Immature natural killer cell (primary cell): ENCODE data around the gene ANKRD53. TPM values are rescaled to one million over a fixed set of nuclear protein-coding genes. Genes with fewer than 3 reads are reported as not detected.
"Not testable (repeated sequence)": the region's sequence is repeated elsewhere in the genome, so short reads cannot be mapped to it uniquely, and the experiment has no call there.

ENCODE experiments used
- DNase-seq, 3 donors: peaks; one replicate each; pipeline ENCODE4 v3.0.0; 2022; ENCODE audit warnings: mixed read lengths in 1 of 3
- H3K27ac Mint-ChIP-seq, 6 donors: one replicate each; pipeline ENCODE4 v1.8.0; 2020; ENCODE audit warnings: mixed read lengths in 6 of 6, mild to moderate bottlenecking in 5 of 6, inconsistent platforms in 4 of 6, moderate library complexity in 3 of 6
- H3K27me3 Mint-ChIP-seq, 3 donors: one replicate each; pipeline ENCODE4 v1.8.0; 2020 to 2021; ENCODE audit warnings: low read depth in 3 of 3, mild to moderate bottlenecking in 3 of 3, mixed read lengths in 3 of 3, moderate library complexity in 3 of 3, inconsistent platforms in 1 of 3
- H3K36me3 Mint-ChIP-seq, 3 donors: one replicate each; pipeline ENCODE4 v1.8.0; 2020; ENCODE audit warnings: mixed read lengths in 3 of 3, inconsistent platforms in 2 of 3, mild to moderate bottlenecking in 2 of 3
- H3K4me1 Mint-ChIP-seq, 2 donors: one replicate each; pipeline ENCODE4 v1.8.0; 2020; ENCODE audit warnings: inconsistent platforms in 2 of 2, mild to moderate bottlenecking in 2 of 2, mixed read lengths in 2 of 2, moderate library complexity in 1 of 2
- H3K4me3 Mint-ChIP-seq, 5 donors: one replicate each; pipeline ENCODE4 v1.8.0; 2020; ENCODE audit warnings: mild to moderate bottlenecking in 5 of 5, mixed read lengths in 5 of 5, inconsistent platforms in 3 of 5, moderate library complexity in 3 of 5
- H3K9me3 Mint-ChIP-seq, 6 donors: one replicate each; pipeline ENCODE4 v1.8.0; 2020; ENCODE audit warnings: mild to moderate bottlenecking in 6 of 6, mixed read lengths in 6 of 6, inconsistent platforms in 4 of 6, moderate library complexity in 3 of 6
- polyA plus RNA-seq, 3 donors: library from polyadenylated mRNA; unstranded; fragments of 300-500 nt; fragmentation: Illumina TruSeq; gene quantifications; one replicate each; pipeline ENCODE4 v1.2.3, GENCODE V29; 2021

ANKRD53 gene
- polyA plus RNA-seq, 3 donors from 2014 or later: 0.18 to 0.51 (median 0.30) TPM

DNA sequence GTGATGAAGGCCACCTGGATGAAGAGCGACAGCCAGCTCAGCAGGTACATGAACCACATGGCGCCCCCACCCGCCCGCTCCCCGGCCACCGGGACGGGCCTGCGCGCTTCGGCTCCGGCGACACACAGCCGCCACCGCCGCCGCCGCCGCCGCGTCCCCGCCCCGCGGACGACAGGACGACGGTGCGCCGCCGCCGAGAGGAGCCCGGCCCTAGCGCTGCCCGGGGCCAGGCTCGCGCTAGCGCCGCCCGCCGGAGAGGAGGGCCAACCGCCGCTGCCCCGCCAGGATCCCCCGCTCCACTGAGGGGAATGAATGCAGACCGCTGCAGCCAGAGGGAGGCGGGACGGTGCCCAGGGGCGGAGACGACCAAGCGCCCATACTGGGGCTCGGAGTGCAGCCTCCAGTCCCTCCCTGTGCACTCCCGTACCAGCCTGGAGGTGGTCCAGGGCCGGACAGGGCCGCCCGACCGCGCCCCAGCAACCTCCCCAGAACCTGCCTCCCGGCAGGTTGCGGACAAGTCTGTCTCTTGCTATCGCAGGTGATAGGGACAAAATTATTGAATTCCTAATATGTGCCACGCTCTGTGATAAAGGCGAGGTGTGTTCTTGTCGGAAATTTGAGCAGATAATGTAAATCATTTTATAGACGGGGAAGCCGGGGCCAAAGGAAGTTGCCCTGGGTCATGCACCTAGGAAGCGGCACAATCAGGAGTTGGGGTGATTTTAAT, 16.4 kb downstream of the ANKRD53 start, which contains the start of gene TEX261:
TSS of gene TEX261 (minus strand) at position 175 of the 727 bp plus-strand sequence. CDS start at position 59, 116 bp downstream.
- Mint-ChIP-seq H3K27ac (peak within 1 kb of the TSS; percentile 94 to 99 (median 97)), H3K27me3 (peaks cover 2 to 6% (median 2%) of the 10 kb centered on the region in 3 donors), H3K4me1 (peaks cover 34 to 40% of the 10 kb centered on the region in 2 donors), H3K4me3 (peak within 1 kb of the TSS; percentile 97 to 99 (median 98)), H3K9me3 (peaks cover 0 to 2% (median 0%) of the 10 kb centered on the region in 6 donors), H3K36me3 (peaks cover 3 to 4% (median 4%) of the 10 kb centered on the region in 3 donors)
- DNase-seq: peak; percentile 91

DNA sequence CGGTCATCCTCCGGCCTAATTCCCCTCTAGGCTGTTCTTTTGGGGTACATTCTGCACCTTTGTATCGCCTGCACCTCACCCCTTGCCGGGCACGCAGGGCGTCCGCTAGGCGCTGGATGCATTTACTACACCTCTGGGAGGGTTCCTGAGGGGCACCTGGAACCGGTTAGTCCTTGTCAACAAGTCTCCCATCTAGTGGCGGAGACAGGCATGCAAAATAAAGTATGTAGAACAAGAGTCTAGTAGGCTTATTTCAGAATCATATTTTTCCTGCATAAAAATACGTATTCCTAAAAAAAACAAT, 16.9 kb downstream of the ANKRD53 start:
- Mint-ChIP-seq H3K36me3 (peaks cover 3 to 4% (median 4%) of the 10 kb centered on the region in 3 donors), H3K4me3 (peak overlapping the region; percentile 90 to 93 (median 93)), H3K27ac (peak overlapping the region; percentile 75 to 88 (median 84)), H3K27me3 (peaks cover 2 to 6% (median 6%) of the 10 kb centered on the region in 3 donors), H3K4me1 (peaks cover 33 to 42% of the 10 kb centered on the region in 2 donors), H3K9me3 (peaks cover 0 to 2% (median 0%) of the 10 kb centered on the region in 6 donors)
- DNase-seq: peak; percentile 41 to 47 (median 41)

DNA sequence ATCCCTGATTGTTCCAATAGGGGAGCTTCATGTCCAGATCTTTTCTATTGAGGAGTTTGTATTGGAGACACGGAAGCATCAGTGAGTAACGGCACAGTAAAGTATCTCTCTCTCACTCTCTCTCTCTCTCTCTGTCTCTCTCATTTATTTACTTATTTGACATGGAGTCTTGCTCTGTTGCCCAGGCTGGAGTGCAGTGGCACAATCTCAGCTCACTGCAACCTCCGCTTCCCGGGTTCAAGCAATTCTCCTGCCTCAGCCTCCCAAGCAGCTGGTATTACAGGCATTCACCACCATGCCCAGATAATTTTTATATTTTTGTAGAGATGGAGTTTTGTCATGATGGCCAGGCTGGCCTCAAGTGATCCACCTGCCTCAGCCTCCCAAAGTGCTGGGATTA, 20.5 kb downstream of the ANKRD53 start:
- not testable (repeated sequence) for H3K27me3 Mint-ChIP-seq, H3K36me3 Mint-ChIP-seq, H3K9me3 Mint-ChIP-seq, DNase-seq, H3K4me3 Mint-ChIP-seq, H3K27ac Mint-ChIP-seq
- H3K4me1 Mint-ChIP-seq: peaks cover 22 to 25% of the 10 kb centered on the region in 2 donors

DNA sequence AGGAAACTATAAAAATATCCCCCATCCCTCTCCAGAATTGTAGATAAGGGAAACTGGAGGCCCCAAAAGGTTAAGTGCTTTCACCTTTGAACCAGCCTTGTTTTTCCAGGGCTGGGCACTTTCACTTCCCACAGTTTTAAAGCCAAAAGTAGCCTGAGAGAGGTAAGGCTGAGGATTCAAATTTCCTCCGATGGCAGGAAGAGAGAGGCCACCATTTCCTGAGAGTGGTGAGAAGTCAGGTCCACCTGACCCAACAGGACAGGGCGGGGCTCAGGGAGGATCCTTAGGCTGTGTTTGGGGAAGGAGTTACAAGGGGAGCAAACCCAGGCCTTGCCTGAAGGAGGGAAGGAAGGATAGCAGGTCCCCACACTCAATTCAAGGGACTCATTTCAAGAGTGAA, 20.9 kb downstream of the ANKRD53 start:
- no peak for DNase-seq
- no peaks in the 10 kb centered on the region for H3K36me3 Mint-ChIP-seq
- H3K4me1 Mint-ChIP-seq: peaks cover 18 to 21% of the 10 kb centered on the region in 2 donors
- no peak overlapping the region for H3K27ac Mint-ChIP-seq
- H3K9me3 Mint-ChIP-seq: no peaks in the 10 kb centered on the region
- peaks cover under 1 to 5% (median 4%) of the 10 kb centered on the region in 3 donors for H3K27me3 Mint-ChIP-seq
- no peak overlapping the region for H3K4me3 Mint-ChIP-seq

DNA sequence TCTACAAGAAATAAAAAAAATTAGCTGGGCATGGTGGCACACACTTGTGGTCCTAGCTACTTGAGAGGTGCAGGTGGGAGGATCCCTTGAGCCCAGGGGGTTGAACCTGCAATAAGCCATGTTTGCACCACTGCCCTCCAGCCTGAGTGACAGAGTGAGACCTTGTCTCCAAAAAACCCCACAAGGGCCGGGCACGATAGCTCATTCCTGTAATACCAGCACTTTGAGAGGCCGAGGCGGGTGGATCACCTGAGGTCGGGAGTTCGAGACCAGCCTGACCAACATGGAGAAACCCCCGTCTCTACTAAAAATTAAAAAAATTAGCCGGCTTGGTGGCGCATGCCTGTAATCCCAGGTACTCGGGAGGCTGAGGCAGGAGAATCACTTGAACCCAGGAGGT, 21.5 kb downstream of the ANKRD53 start:
- not testable (repeated sequence) for H3K36me3 Mint-ChIP-seq, DNase-seq, H3K27me3 Mint-ChIP-seq, H3K27ac Mint-ChIP-seq, H3K9me3 Mint-ChIP-seq, H3K4me3 Mint-ChIP-seq
- H3K4me1 Mint-ChIP-seq: peaks cover 18 to 21% of the 10 kb centered on the region in 2 donors

GRCh38 chr2:71000780-71001591, 22.6 kb downstream of the ANKRD53 start:
- Mint-ChIP-seq H3K4me3 (peak overlapping the region; percentile 33 to 80 (median 70)), H3K9me3 (no peaks in the 10 kb centered on the region), H3K27ac (peak overlapping the region in 5 of 6 donors; percentile 34 to 64 (median 52)), H3K27me3 (peaks cover 2 to 6% (median 2%) of the 10 kb centered on the region in 3 donors), H3K36me3 (no peaks in the 10 kb centered on the region), H3K4me1 (peaks cover 11 to 14% of the 10 kb centered on the region in 2 donors)
- peak; percentile 74 to 78 (median 78) for DNase-seq

DNA sequence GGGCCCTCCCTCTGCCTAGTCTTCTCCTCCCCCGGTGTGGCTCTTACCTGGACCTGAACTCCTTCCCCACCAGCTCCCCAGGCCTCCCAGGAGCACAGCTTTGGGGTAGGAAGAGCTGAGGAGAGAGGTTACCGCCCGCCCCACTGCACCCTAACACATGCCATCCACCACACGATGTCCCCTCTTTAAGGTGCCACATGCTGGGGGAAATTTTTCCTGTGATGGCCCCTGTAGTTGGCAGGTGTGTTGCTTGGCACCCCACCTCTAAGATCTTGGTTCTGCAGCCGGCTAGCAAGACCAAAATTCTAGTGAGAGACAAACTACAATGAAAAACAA, 23.1 kb downstream of the ANKRD53 start:
- no peaks in the 10 kb centered on the region for H3K36me3 Mint-ChIP-seq
- no peak overlapping the region for H3K4me3 Mint-ChIP-seq
- no peak for DNase-seq
- no peaks in the 10 kb centered on the region for H3K9me3 Mint-ChIP-seq
- H3K4me1 Mint-ChIP-seq: peaks cover 11 to 13% of the 10 kb centered on the region in 2 donors
- no peak overlapping the region for H3K27ac Mint-ChIP-seq
- H3K27me3 Mint-ChIP-seq: peaks cover 2 to 6% (median 2%) of the 10 kb centered on the region in 3 donors

GRCh38 chr2:71001981-71002570, 23.6 kb downstream of the ANKRD53 start:
- Mint-ChIP-seq H3K4me3 (no peak overlapping the region), H3K36me3 (no peaks in the 10 kb centered on the region), H3K9me3 (no peaks in the 10 kb centered on the region), H3K27me3 (peaks cover 2 to 6% (median 2%) of the 10 kb centered on the region in 3 donors), H3K27ac (no peak overlapping the region), H3K4me1 (peaks cover 11 to 13% of the 10 kb centered on the region in 2 donors)
- DNase-seq: no peak

DNA sequence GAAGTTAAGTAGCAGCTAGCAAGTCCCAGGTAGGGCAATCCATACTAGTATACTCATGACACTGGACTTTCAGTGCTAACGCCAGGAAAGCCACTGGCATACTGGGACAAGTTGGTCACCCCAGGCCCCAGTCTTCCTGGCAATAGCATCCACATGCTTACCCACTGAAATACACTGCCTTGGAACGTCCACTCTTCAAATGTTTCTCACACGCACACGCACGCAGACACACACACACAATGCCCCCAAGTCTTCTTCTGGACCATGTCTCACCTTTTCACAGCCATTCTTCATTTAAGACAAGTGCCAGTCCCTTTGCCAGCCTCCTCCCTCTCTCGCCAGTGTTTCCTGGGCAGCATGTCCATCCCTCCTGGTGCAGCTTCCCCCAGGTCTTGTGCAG, 25.0 kb downstream of the ANKRD53 start:
- H3K4me3 Mint-ChIP-seq: no peak overlapping the region

DNA sequence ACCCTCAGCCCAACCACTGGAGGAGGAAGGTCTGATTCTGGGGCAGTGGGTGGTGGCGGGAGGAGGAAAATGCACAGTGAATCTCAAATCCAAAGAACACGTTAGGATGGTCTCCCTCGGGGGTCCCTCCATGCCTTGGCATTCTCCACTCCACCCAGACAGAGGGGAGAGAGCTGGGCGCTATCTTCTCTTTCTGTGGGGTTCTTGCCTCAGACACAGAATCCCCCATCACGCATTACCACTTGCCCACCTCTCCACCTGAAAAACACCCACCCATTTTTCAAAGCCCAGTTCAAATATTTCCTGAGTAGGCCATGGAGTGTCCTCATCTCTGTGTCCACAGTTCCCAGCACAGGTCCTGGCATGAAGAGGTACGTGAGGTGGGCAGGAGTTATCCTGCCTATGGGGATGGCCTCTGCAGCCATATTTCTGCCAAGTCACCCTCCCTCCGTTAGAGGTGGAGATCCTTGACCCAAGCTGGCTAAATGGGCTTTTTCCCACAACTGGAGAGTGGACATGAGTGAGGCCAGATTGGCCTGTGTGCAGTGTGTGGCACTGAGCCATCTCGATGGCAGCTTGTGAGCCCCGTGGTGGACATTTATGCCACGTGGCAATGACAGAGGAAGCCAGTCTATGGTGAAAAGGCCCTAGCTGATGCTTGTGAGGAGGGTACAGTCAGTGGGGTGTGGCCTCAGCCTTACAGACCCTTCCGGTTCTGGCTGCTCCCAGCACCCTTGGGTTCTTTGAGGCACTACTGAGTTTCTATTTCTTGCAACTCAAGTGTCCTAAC, 25.7 kb downstream of the ANKRD53 start:
- Mint-ChIP-seq H3K27me3 (peaks cover 3 to 10% (median 4%) of the 10 kb centered on the region in 3 donors), H3K4me1 (peaks cover 9 to 13% of the 10 kb centered on the region in 2 donors), H3K4me3 (no peak overlapping the region), H3K36me3 (no peaks in the 10 kb centered on the region), H3K9me3 (no peaks in the 10 kb centered on the region), H3K27ac (no peak overlapping the region)
- DNase-seq: no peak

More for the DNA sequence above, 25.0 kb downstream of the ANKRD53 start:
- Mint-ChIP-seq H3K9me3 (no peaks in the 10 kb centered on the region), H3K36me3 (no peaks in the 10 kb centered on the region), H3K27me3 (peaks cover 2 to 9% (median 3%) of the 10 kb centered on the region in 3 donors), H3K27ac (no peak overlapping the region), H3K4me1 (peaks cover 11 to 13% of the 10 kb centered on the region in 2 donors)
- no peak for DNase-seq

GRCh38 chr2:71004857-71005256, 26.4 kb downstream of the ANKRD53 start:
- Mint-ChIP-seq H3K36me3 (no peaks in the 10 kb centered on the region), H3K4me3 (no peak overlapping the region), H3K27ac (no peak overlapping the region), H3K4me1 (peaks cover 9 to 13% of the 10 kb centered on the region in 2 donors), H3K9me3 (peaks cover 0 to under 1% (median 0%) of the 10 kb centered on the region in 6 donors), H3K27me3 (peaks cover 3 to 10% (median 5%) of the 10 kb centered on the region in 3 donors)
- no peak for DNase-seq

- Mint-ChIP-seq H3K4me1 (peaks cover 8 to 9% of the 10 kb centered on the region in 2 donors), H3K27ac (no peak overlapping the region), H3K27me3 (peaks cover 6 to 9% (median 6%) of the 10 kb centered on the region in 3 donors)
These were observed 27.1 kb downstream of the ANKRD53 start for GRCh38 chr2:71005271-71006202.

More at GRCh38 chr2:71005271-71006202, 27.1 kb downstream of the ANKRD53 start:
- DNase-seq: no peak
- Mint-ChIP-seq H3K36me3 (no peaks in the 10 kb centered on the region), H3K4me3 (no peak overlapping the region), H3K9me3 (peaks cover 0 to 4% (median 0%) of the 10 kb centered on the region in 6 donors)
